Upper lobe of left lung (tissue), 6 donors: ENCODE results near the gene OSBP2. TPM values are rescaled to one million over a fixed set of nuclear protein-coding genes. Genes with fewer than 3 reads are reported as not detected.

Experiments
- ATAC-seq, 2 donors: fragments of 200-7000 bp; cut with Tn5 transposase; one replicate each; pipeline ENCODE4 v1.9.1; 2022; ENCODE audit warnings: mild to moderate bottlenecking in 2 of 2, moderate library complexity in 2 of 2; ENCODE audit not compliant: low FRiP score in 2 of 2
- DNase-seq, 2 donors: peaks; one replicate each; pipeline ENCODE4 v3.0.0-alpha.2; 2019 to 2020
- H3K27ac ChIP-seq, 4 donors: fragments of 200-600 bp; sonication (generic); one replicate each; pipeline ENCODE4 v1.5.1; 2016 to 2019
- H3K27me3 ChIP-seq, 4 donors: fragments of 200-600 bp; sonication (generic); one replicate each; pipeline ENCODE4 v1.5.1; 2017 to 2019
- H3K36me3 ChIP-seq, 4 donors: fragments of 200-600 bp; sonication (generic); one replicate each; pipeline ENCODE4 v1.5.1; 2016 to 2019
- H3K4me1 ChIP-seq, 4 donors: fragments of 200-600 bp; sonication (generic); one replicate each; pipeline ENCODE4 v1.5.1; 2018 to 2019
- H3K4me3 ChIP-seq, 4 donors: fragments of 200-600 bp; sonication (generic); one replicate each; pipeline ENCODE4 v1.5.1; 2017 to 2019; ENCODE audit warnings: mild to moderate bottlenecking in 2 of 4, moderate library complexity in 1 of 4
- H3K9me3 ChIP-seq, 4 donors: fragments of 200-600 bp; sonication (generic); one replicate each; pipeline ENCODE4 v1.5.1; 2018 to 2019
- CTCF ChIP-seq, 6 experiments: fragments of 450-650 bp in 4 of 6; fragments of 200-600 bp in 2 of 6; sonication (generic) in 2 of 6; IDR thresholded peaks; one replicate each; pipeline ENCODE4 v1.5.1; 2016 to 2019; ENCODE audit warnings: antibody characterized with exemption in 6 of 6
- EP300 ChIP-seq, 4 donors: sonication (generic); formaldehyde crosslinking; IDR thresholded peaks; one replicate each; pipeline ENCODE4 v1.5.1; 2017; ENCODE audit warnings: antibody characterized with exemption in 4 of 4, control low read depth in 2 of 4
- POLR2A ChIP-seq, 4 donors: fragments of 450-650 bp; IDR thresholded peaks; one replicate each; pipeline ENCODE4 v1.5.1; 2016 to 2017; ENCODE audit warnings: antibody characterized with exemption in 4 of 4, mild to moderate bottlenecking in 2 of 4
- POLR2AphosphoS5 ChIP-seq, 2 donors: sonication (generic); formaldehyde crosslinking; IDR thresholded peaks; one replicate each; pipeline ENCODE4 v1.5.1; 2017; ENCODE audit warnings: antibody characterized with exemption in 2 of 2
- WGBS, 2 donors: methylation state at CpG; one replicate each; pipeline ENCODE4 v1.1.5; 2017 to 2018; 5-methylcytosine and 5-hydroxymethylcytosine counted together
- total RNA-seq, 6 donors: library from RNA; depleted of rRNA in 4 of 6; stranded (reverse); fragments of >200 nt in 4 of 6; gene quantifications; one replicate each; pipeline versions ENCODE4 v1.1.0 to v1.2.1, GENCODE V29; 2016 to 2021
- donor health status: DM: no; HTN: no; CAD: no; lungs with moderate emphysema.
- donor health status: DM: no; HTN: yes; CAD: no; lungs with severe emphysema.

The OSBP2 gene
- total RNA-seq, 6 donors from 2014 or later: 3.5 to 14.5 (median 5.0) TPM

GRCh38 chr22:30649430-30650007 lies 45.2 kb upstream of the OSBP2 start:
- H3K27ac ChIP-seq: no peak overlapping the region
- H3K27me3 ChIP-seq: no peaks in the 10 kb centered on the region
- H3K9me3 ChIP-seq: no peaks in the 10 kb centered on the region
- TF ChIP-seq POLR2A (IDR thresholded peaks at IDR 0.05): no peak
- TF ChIP-seq POLR2AphosphoS5 (IDR thresholded peaks at IDR 0.05): no peak
- TF ChIP-seq EP300 (IDR thresholded peaks at IDR 0.05): no peak
- no peak for TF ChIP-seq CTCF (IDR thresholded peaks at IDR 0.05)
- H3K4me3 ChIP-seq: no peak overlapping the region
- H3K36me3 ChIP-seq: peaks cover 0 to 5% (median 2%) of the 10 kb centered on the region in 4 donors
- peak; percentile 52 to 86 for ATAC-seq
- DNase-seq: peak in 1 of 2 donors; percentile 57
- peaks cover 0 to 10% (median 7%) of the 10 kb centered on the region in 4 donors for H3K4me1 ChIP-seq
- WGBS, 2 donors: 43 to 70% methylated on average over 2 to 7 of the region's 7 CpGs

- Histone ChIP-seq H3K36me3 (peaks cover 0 to 5% (median 2%) of the 10 kb centered on the region in 4 donors), H3K27ac (no peak overlapping the region), H3K4me1 (peaks cover 0 to 10% (median 7%) of the 10 kb centered on the region in 4 donors), H3K27me3 (no peaks in the 10 kb centered on the region), H3K4me3 (no peak overlapping the region), H3K9me3 (no peaks in the 10 kb centered on the region)
- WGBS, 2 donors: 40 to 69% methylated on average over 3 to 5 of the region's 5 CpGs
- peak in 1 of 2 donors; percentile 9 for ATAC-seq
- TF ChIP-seq CTCF (IDR thresholded peaks at IDR 0.05) (no peak), EP300 (IDR thresholded peaks at IDR 0.05) (no peak), POLR2AphosphoS5 (IDR thresholded peaks at IDR 0.05) (no peak), POLR2A (IDR thresholded peaks at IDR 0.05) (no peak)
- no peak for DNase-seq
Measured at GRCh38 chr22:30650508-30651116, 44.1 kb upstream of the OSBP2 start.

- Histone ChIP-seq H3K27ac (no peak overlapping the region), H3K4me1 (peaks cover 0 to 10% (median 7%) of the 10 kb centered on the region in 4 donors), H3K27me3 (no peaks in the 10 kb centered on the region), H3K9me3 (no peaks in the 10 kb centered on the region), H3K4me3 (no peak overlapping the region), H3K36me3 (peaks cover 0 to 5% (median 0%) of the 10 kb centered on the region in 4 donors)
- TF ChIP-seq POLR2A (IDR thresholded peaks at IDR 0.05): no peak
- TF ChIP-seq EP300 (IDR thresholded peaks at IDR 0.05): no peak
- TF ChIP-seq CTCF (IDR thresholded peaks at IDR 0.05): no peak
- TF ChIP-seq POLR2AphosphoS5 (IDR thresholded peaks at IDR 0.05): no peak
- DNase-seq (no peak), ATAC-seq (no peak)
- WGBS, 2 donors: 87 to 95% methylated on average over 2 of the region's 2 CpGs
Measured at GRCh38 chr22:30652852-30653251, 41.8 kb upstream of the OSBP2 start.

GRCh38 chr22:30654361-30654760 lies 40.3 kb upstream of the OSBP2 start:
- peaks cover 0 to 5% (median 0%) of the 10 kb centered on the region in 4 donors for H3K36me3 ChIP-seq
- peaks cover 0 to 8% (median 7%) of the 10 kb centered on the region in 4 donors for H3K4me1 ChIP-seq
- TF ChIP-seq EP300 (IDR thresholded peaks at IDR 0.05): no peak
- no peak for TF ChIP-seq POLR2AphosphoS5 (IDR thresholded peaks at IDR 0.05)
- ATAC-seq (no peak), DNase-seq (peak in 1 of 2 donors; percentile 59)
- no peaks in the 10 kb centered on the region for H3K9me3 ChIP-seq
- no peaks in the 10 kb centered on the region for H3K27me3 ChIP-seq
- H3K4me3 ChIP-seq: no peak overlapping the region
- 97 to 100% methylated on average over 1 to 14 of the region's 14 CpGs for WGBS, 2 donors
- no peak overlapping the region for H3K27ac ChIP-seq

GRCh38 chr22:30655532-30655931 lies 39.1 kb upstream of the OSBP2 start:
- Histone ChIP-seq H3K4me3 (no peak overlapping the region), H3K36me3 (peaks cover 0 to 5% (median 0%) of the 10 kb centered on the region in 4 donors), H3K27me3 (no peaks in the 10 kb centered on the region), H3K4me1 (peaks cover 0 to 5% (median 4%) of the 10 kb centered on the region in 4 donors), H3K27ac (no peak overlapping the region), H3K9me3 (no peaks in the 10 kb centered on the region)
- no peak for ATAC-seq
- TF ChIP-seq CTCF (IDR thresholded peaks at IDR 0.05) (no peak), EP300 (IDR thresholded peaks at IDR 0.05) (no peak), POLR2A (IDR thresholded peaks at IDR 0.05) (no peak), POLR2AphosphoS5 (IDR thresholded peaks at IDR 0.05) (no peak)
- no peak for DNase-seq
- WGBS, 2 donors: 78 to 89% methylated on average over 3 of the region's 3 CpGs
